Activated CD8-positive, alpha-beta memory T cell treated with anti-CD3 and anti-CD28 coated beads for 1 hour (primary cell): ENCODE data around the gene RNF169.
"Not testable (repeated sequence)": the region's sequence is repeated elsewhere in the genome, so short reads cannot be mapped to it uniquely, and the experiment has no call there.

Source experiments
- DNase-seq, 2 donors: peaks; one replicate each; pipeline ENCODE4 v3.0.0-alpha.2; 2020; ENCODE audit warnings: low read depth in 1 of 2; ENCODE audit errors: extremely low read depth in 1 of 2

Gene RNF169

GRCh38 chr11:74818283-74818946 is 69.8 kb downstream of the RNF169 start:
- DNase-seq: no peak

DNA sequence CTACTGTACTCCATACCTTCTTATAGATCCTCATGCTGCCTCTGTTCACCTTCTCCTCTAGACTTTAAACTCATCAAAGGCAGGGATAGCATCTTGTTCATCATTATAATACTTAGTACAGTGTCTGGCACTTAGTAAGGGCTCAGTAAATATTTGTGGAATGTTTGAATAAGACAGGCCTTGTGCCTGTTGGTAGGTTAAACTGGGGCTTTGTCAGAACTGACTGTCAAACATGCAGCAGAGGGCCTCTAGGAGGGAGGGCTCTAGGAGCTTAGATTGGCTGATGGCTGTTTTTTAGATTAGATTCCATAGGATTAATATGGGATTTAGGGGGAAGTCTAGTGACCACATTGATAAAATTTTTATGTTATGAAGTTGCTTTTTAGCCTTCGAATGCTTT is 70.8 kb downstream of the RNF169 start:
- no peak for DNase-seq

DNA sequence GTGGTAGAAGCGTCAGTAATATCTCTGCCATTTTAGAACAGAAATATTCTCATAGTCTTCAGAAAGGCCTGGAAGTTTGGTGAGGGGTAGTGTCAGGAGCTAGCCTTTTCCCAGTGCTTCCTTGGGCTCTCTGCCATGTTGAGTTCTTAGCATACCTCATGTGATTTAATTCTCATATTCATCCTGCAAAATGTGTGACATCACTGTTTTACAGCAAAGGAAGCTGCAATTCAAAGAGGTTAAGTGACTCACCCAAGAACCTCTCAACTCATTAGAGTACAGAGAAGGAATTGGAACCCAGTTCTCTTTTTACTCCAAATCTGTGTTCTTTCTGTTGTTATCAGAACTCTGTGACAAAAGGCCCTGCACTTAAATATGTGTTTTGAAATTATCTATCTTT is 72.1 kb downstream of the RNF169 start:
- DNase-seq: no peak

DNA sequence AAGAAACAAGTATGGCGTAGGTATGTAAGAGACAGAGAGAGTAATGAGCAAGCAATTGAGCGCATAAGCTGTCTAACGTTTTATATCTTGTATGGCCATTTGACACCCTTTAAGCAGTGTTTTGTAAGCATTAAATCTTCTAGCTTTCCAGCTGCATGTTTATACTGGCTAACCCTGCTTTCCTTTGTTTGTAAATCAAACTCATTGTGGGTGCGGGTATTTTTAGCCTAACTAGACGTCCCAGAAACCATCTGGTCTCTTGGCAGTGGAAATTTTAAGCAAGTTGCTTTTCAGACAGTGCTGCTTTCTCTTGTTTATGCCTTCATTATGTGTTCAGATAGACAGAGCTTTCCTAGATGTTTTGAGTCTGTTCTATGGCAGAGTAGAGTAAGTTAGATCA is 73.5 kb downstream of the RNF169 start:
- DNase-seq: no peak

GRCh38 chr11:74824285-74824982 is 75.8 kb downstream of the RNF169 start:
- no peak for DNase-seq

DNA sequence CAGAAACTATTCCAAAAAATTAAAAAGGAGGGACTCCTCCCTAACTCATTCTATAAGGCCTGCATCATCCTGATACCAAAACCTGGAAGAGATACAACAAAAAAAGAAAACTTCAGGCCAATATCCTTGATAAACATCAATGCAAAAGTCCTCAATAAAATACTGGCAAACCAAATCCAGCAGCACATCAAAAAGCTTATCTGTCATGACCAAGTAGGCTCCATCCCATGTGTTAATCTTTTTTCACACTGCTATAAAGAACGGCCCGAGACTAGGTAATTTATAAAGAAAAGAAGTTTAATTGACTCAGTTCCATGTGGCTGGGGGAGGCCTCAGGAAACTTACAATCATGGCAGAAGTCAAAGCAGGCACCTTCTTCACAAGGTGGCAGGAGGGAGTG is 76.9 kb downstream of the RNF169 start:
- not testable (repeated sequence) for DNase-seq

DNA sequence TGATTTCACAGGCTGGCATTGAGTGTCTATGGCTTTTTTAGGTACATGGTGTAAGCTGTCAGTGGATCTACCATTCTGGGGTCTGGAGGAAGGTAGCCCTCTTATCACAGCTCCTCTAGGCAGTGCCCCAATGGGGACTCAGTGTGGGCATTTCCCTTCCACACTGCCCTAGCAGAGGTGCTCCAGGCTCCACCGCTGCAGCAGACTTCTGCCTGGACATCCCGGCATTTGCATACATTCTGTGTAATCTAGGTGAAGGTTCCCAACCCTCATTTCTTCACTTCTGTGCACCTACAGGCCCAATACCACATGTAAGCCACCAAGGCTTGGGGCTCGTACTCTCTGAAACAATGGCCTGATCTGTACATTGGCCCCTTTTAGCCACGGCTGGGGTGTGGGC is 78.3 kb downstream of the RNF169 start:
- DNase-seq: no peak

GRCh38 chr11:74837191-74837590 is 88.5 kb downstream of the RNF169 start:
- no peak for DNase-seq

GRCh38 chr11:74838188-74838587 is 89.5 kb downstream of the RNF169 start:
- no peak for DNase-seq

DNA sequence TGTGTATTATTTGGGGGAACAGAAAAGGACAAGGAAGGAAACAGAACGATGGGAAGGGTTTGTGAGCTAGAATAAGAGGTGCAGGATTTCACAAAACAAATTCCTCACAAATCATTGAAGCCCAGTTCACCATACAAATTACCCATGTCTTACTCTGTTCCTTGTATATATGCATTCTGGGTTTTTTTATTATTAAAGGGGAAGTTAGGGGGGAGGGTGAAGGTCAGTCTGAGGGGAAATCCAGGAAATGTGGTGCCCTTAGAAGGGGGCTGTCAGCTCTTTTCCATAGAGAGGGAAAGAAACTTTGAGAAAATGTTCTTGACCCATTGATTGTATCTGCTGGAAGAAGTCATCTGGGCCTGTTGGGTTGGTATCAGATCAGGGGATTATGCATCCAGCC is 90.8 kb downstream of the RNF169 start:
- no peak for DNase-seq

DNA sequence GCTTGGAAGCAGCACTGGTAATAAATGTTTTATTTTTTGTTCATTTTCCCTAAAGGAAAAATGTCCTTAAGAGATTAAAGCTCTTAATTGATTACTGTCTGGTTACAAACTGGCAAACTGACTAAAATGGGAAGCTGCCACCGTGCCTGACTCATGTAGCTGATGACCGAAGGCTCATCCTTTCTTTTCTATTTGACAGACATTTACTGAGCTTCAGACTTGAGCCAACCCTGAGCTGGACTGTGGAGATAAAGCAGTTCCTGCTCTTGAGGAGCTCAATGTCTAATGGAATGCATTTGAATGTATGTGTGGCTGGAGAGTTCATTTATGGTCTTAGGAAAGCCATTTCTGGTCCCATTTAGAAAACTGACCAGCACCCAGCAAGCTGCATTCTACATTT is 91.3 kb downstream of the RNF169 start:
- DNase-seq: no peak

DNA sequence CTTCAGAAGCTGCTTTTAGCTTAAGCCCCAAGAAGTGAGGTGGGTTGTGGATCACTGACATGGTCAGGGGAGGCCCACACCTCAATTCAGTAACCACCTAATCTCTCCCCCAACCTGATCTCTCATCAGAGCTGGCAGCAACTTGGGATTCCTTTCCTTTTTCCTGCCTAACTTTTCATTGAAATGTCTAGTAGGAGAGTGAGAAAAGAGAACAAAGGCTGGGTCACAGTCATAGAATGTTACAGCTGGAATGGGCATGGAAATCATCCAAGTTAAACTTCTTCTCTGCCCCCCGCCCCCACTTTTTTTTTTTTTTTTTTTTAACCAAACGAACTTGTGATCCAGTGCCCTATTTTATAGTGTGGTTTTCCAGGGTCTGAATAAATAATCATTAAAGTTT is 91.8 kb downstream of the RNF169 start:
- DNase-seq: no peak

DNA sequence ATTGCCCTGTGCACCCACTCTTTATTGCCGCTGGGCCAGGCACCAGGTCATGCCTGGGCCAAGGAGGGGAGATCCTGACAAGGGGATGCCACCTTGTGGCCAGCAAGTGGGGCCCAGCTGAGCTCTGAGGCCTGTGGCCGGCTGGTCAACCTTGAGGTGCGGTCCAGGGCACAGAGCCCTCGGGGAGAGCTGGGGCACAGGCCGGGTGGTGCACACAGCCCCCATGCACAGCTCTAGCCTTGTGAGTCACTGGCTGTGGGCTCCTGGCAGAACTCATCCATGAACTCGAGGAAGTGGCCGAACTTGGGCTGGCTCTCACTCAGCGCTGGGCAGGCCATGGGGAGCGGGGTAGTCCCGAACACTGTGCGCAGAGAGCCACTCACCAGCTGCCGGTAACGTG is 94.3 kb downstream of the RNF169 start:
- DNase-seq: no peak

DNA sequence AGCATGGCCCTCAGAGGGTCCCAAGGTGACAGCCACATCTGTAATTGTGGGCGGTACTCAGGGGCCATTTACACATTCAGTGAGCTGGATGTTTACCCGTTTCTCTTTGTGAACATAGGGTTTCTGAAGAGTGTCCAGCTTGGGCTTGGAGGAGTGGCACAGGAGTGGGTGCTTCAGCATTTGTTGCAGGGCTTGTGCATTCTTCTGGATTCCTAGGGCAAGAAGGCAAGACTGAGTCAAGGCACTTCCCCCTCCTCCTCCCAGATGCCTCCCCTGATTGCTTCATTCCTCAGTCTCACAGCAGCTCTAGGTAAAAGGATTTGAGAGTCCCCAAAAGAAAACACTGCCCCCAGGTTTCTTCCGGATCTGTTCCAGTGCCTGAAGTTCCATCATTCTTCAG is 95.4 kb downstream of the RNF169 start:
- DNase-seq: no peak

DNA sequence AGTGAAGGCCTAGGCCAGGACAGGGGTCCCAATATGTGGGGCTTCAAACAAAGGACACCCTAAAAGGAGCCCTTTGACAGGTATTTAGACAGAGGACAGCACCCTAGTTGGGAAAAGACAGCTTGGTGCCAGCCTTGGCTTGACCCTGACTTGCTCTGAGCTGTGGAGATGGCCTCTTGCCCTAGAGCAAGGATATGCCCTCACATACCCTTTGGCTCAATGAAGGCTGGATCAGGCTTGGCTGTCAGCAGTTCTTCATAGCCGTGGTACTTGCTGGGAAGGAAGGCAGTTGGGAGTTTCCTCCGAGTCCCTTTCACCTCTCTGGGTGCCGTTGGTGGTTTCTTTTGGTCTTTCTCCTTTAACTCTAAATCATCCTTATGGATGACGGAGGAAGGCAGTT is 96.2 kb downstream of the RNF169 start:
- DNase-seq: no peak

- DNase-seq: no peak
Measured at GRCh38 chr11:74845978-74846517, 97.4 kb downstream of the RNF169 start.

GRCh38 chr11:74846770-74847169 is 98.1 kb downstream of the RNF169 start:
- DNase-seq: no peak

GRCh38 chr11:74847395-74847794 is 98.7 kb downstream of the RNF169 start:
- DNase-seq: no peak

GRCh38 chr11:74847895-74848294 is 99.2 kb downstream of the RNF169 start:
- no peak for DNase-seq

DNA sequence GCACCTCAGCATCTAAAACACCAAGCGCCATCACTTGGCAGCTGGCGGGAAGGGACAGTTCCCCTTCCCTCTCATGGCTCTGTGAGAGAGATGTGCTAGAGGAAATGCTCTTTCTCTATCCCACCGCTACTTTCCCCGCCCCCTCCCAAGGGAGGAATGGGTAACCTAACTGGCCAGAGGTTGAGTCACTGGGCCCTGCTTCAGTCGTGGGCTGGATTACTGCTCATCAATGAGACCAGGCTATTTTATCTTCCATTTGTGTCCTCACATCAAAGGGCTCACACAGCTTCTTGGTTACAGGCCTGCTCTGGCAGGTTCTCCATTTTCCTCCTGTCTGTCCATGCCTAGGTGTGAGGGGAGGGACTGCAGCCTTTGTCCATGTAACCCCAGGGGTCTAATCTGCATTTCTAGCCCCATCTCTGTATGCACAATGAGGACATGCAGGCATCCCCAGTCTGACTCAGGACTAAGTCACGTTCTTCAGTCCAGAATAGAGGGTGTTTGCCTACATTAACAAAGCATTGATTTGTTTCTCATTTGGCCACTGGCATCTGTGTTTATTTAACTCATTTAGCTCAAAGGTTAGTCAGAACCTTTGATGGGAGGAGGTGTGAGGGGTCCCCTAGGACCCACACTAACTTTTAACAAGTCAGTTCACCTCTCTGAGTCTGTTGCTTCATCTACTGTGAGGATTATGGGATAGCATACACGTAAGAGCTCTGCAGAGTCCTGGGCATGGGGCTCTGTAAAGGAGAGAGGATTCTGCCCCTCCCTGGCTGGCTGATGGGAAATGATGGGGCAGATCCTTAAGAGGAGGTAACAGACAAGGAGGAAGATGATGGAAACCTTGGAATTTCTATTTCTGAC is 101.1 kb downstream of the RNF169 start:
- DNase-seq: no peak

DNA sequence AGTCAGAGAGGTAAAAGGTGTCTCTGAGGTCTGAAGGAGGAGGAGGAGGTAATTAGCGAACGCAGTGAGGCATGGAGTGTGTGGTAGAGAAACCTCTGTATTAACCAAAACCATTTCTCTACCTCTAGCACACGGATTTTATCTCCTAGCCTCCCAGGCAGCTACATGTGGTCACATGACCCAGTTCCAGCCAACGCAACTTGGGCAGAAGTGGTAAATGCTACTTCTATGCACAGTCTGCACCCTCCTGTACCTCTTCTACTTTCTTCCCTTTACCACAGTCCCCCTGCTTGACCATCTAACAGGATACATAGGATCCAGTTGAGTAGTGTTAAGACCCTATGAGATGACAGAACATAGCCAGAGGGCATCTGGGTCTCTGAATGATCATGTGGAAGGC is 104.6 kb downstream of the RNF169 start:
- DNase-seq: no peak

GRCh38 chr11:74860743-74861142 is 112.1 kb downstream of the RNF169 start:
- DNase-seq: no peak
